Measurements from ENCODE around the gene OGDHL. TPM values are rescaled to one million over a fixed set of nuclear protein-coding genes. Genes with fewer than 3 reads are reported as not detected.

OGDHL gene
- total and polyA plus RNA-seq, 2 of the 13 experiments (the other 11 are each of a cell fraction or from before 2014, with no cell fraction given), result 3.0 to 9.8 TPM

DNA sequence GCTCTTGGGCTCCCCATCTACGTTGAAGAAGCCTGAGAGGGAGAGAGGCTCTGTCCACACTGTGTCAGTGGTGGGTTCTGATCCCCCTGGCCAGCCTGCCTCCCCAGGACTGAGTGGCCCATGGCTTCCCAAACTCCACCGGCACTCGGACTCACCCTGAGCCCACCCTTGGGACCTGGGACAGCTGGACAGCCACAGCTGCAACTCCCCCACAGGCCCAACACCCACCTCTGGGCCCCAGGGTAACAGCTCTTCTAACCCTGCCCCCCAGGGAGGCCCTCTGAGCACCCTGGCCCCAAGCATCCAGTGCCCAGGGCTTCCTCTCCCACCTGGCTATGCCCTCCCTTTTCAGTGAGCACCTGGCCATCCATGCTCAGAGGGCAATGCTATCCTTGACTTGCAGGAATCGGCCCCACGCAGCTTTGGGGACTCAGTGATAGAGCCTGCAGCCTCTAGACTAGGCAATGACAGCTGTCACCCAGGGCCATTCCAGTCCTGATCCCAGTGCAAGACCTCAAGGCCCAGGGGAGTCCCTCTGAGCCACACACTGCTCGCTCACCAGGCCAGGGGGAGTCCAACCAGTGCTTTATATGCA lies 17.9 kb downstream of the OGDHL start (continued):
- TF ChIP-seq, protein P1, sequence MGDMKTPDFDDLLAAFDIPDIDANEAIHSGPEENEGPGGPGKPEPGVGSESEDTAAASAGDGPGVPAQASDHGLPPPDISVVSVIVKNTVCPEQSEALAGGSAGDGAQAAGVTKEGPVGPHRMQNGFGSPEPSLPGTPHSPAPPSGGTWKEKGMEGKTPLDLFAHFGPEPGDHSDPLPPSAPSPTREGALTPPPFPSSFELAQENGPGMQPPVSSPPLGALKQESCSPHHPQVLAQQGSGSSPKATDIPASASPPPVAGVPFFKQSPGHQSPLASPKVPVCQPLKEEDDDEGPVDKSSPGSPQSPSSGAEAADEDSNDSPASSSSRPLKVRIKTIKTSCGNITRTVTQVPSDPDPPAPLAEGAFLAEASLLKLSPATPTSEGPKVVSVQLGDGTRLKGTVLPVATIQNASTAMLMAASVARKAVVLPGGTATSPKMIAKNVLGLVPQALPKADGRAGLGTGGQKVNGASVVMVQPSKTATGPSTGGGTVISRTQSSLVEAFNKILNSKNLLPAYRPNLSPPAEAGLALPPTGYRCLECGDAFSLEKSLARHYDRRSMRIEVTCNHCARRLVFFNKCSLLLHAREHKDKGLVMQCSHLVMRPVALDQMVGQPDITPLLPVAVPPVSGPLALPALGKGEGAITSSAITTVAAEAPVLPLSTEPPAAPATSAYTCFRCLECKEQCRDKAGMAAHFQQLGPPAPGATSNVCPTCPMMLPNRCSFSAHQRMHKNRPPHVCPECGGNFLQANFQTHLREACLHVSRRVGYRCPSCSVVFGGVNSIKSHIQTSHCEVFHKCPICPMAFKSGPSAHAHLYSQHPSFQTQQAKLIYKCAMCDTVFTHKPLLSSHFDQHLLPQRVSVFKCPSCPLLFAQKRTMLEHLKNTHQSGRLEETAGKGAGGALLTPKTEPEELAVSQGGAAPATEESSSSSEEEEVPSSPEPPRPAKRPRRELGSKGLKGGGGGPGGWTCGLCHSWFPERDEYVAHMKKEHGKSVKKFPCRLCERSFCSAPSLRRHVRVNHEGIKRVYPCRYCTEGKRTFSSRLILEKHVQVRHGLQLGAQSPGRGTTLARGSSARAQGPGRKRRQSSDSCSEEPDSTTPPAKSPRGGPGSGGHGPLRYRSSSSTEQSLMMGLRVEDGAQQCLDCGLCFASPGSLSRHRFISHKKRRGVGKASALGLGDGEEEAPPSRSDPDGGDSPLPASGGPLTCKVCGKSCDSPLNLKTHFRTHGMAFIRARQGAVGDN (CRISPR knock-in tag; IDR thresholded peaks at IDR 0.05), result no peak

DNA sequence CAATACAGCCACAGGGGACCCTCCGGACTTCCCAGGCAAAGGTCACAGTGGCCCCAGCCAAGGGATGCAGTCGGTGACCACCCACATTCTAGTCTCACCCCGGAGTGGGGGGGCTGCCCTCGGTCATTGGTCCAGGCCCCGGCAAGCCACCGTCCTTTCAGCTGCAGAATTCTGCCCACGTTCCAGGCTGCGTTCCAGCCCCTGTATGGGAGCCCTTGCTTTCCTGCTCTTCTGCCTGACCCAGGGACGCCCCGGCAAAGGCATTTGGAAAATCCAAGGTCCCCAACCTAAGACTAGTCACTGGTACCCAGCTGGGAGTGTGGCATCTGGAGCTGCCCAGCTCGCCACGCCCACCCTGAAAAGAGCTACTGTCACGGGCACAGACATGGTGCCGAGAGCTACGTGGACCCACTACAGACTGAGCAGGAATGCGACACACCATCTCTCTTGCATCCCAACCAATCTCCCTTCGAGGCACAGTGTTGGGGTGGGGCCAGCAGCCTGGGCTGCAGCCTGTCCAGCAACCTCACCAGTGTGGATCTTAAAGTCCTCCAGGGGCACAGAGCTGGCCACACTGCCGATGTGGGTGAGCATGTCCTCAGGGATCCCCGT lies 18.6 kb downstream of the OGDHL start:
- ATAC-seq (no peak), DNase-seq (ENCODE audit: low spot score) (no peak), FAIRE-seq (no peak)
- Histone ChIP-seq H4K20me1 (ENCODE audit: insufficient read depth, low read length) (no peaks in the 10 kb centered on the region), H3K4me3 (replicated peaks in 1 of 3; ENCODE audit: insufficient read depth in 1 of 3, low read depth in 2 of 3, low read length in 3 of 3) (no peak overlapping the region), H3K36me3 (replicated peaks in 1 of 2; ENCODE audit: control insufficient read depth in 1 of 2, insufficient read depth in 2 of 2, low read length in 2 of 2) (no peaks in the 10 kb centered on the region; a peak in 1 of 5 replicates), H3K79me2 (ENCODE audit: insufficient read depth, low read length) (no peaks in the 10 kb centered on the region), H3K9ac (ENCODE audit: insufficient read depth, low read depth, low read length) (no peak overlapping the region), H3K27ac (ENCODE audit: extremely low read length, insufficient read depth, low read length) (no peak overlapping the region), H3K27me3 (ENCODE audit: control insufficient read depth in 1 of 2, insufficient read depth in 2 of 2, low read length in 2 of 2) (no peaks in the 10 kb centered on the region), H3K4me1 (ENCODE audit: insufficient read depth, low read length) (no peaks in the 10 kb centered on the region), H3K4me2 (ENCODE audit: low read depth, low read length) (no peak overlapping the region), H2AFZ (ENCODE audit: low read length) (no peak overlapping the region), H3K9me3 (ENCODE audit: low read length) (no peaks in the 10 kb centered on the region)
- ChIA-PET CTCF (ENCODE audit: low intra/inter-chr PET ratio, low total read pairs) (no interaction called here), POLR2A (no interaction called here)
- BruUV-seq (replicated peaks), result no TSS peak
- in situ Hi-C loops (cut with HindIII; ENCODE audit: extremely low pct_ligation_motif_present, low pct_unique_long_range_greater_than_20kb), result no loop called here
- 81% methylated on average over 4 of the region's 19 CpGs for WGBS (ENCODE audit: low lambda C conversion rate)
- intact Hi-C loops (cut with micrococcal nuclease; ENCODE audit: unreplicated experiment), result no loop called here
- no peak for TF ChIP-seq ZSCAN25 (CRISPR knock-in tag; IDR thresholded peaks at IDR 0.05)
